HG02970 (cell line): ENCODE results near the gene TBXAS1.

Experiments
- ATAC-seq: cut with Tn5 transposase; IDR thresholded peaks from one replicate; pipeline ENCODE4 v1.9.1; 2021; ENCODE audit warnings: mild to moderate bottlenecking, moderate library complexity, moderate number of reproducible peaks; ENCODE audit not compliant: unreplicated experiment, low FRiP score

The TBXAS1 gene

GRCh38 chr7:140016540-140016939 is 187.5 kb downstream of the TBXAS1 start:
- no peak for ATAC-seq

- ATAC-seq, result no peak
These were observed 188.0 kb downstream of the TBXAS1 start for GRCh38 chr7:140017034-140017433.

- no peak for ATAC-seq
These were observed 188.5 kb downstream of the TBXAS1 start for GRCh38 chr7:140017543-140017942.

GRCh38 chr7:140018125-140019043 is 189.3 kb downstream of the TBXAS1 start:
- no peak for ATAC-seq

- no peak for ATAC-seq
These were observed 190.1 kb downstream of the TBXAS1 start for GRCh38 chr7:140019172-140019571.

GRCh38 chr7:140019606-140020005 is 190.5 kb downstream of the TBXAS1 start:
- ATAC-seq, result no peak

- no peak for ATAC-seq
These were observed 192.5 kb downstream of the TBXAS1 start for GRCh38 chr7:140021603-140022002.

- ATAC-seq, result no peak
These were observed 193.6 kb downstream of the TBXAS1 start for GRCh38 chr7:140022582-140023211.

GRCh38 chr7:140023728-140024127 is 194.7 kb downstream of the TBXAS1 start:
- no peak for ATAC-seq

- ATAC-seq, result no peak
These were observed 195.5 kb downstream of the TBXAS1 start for GRCh38 chr7:140024585-140024984.

GRCh38 chr7:140025241-140025640 is 196.2 kb downstream of the TBXAS1 start:
- ATAC-seq, result no peak

GRCh38 chr7:140025814-140026433 is 196.9 kb downstream of the TBXAS1 start:
- ATAC-seq, result no peak

GRCh38 chr7:140026935-140027334 is 197.9 kb downstream of the TBXAS1 start:
- ATAC-seq, result no peak

- ATAC-seq, result no peak
These were observed 198.8 kb downstream of the TBXAS1 start for GRCh38 chr7:140027858-140028257.

- no peak for ATAC-seq
These were observed 199.2 kb downstream of the TBXAS1 start for GRCh38 chr7:140028311-140028710.

GRCh38 chr7:140029072-140029471 is 200.0 kb downstream of the TBXAS1 start:
- no peak for ATAC-seq

GRCh38 chr7:140031364-140031763 is 202.3 kb downstream of the TBXAS1 start:
- no peak for ATAC-seq

GRCh38 chr7:140033036-140033435 is 204.0 kb downstream of the TBXAS1 start:
- no peak for ATAC-seq

- ATAC-seq, result no peak
These were observed 204.8 kb downstream of the TBXAS1 start for GRCh38 chr7:140033779-140034363.

- no peak for ATAC-seq
These were observed 205.4 kb downstream of the TBXAS1 start for GRCh38 chr7:140034421-140034820.
